B cell (primary cell): ENCODE results near the gene PDXP. TPM values are rescaled to one million over a fixed set of nuclear protein-coding genes. Genes with fewer than 3 reads are reported as not detected.

Experiments used
- ATAC-seq: fragments of 200-7000 bp; cut with Tn5 transposase; one replicate; pipeline ENCODE4 v1.10.0; 2021; ENCODE audit warnings: low read depth, mild to moderate bottlenecking, moderate number of reproducible peaks, moderate library complexity
- CTCF ChIA-PET: fragments of 350-600 bp; sonication (Branson Sonifier 250); formaldehyde crosslinking; loops from one replicate; lab custom pipeline; 2021; ENCODE audit warnings: antibody characterized with exemption, inconsistent platforms; lab: Charles Lee
- POLR2A ChIA-PET: fragments of 350-600 bp; sonication (Branson Sonifier 250); formaldehyde crosslinking; loops from one replicate; lab custom pipeline; 2021; ENCODE audit warnings: antibody characterized with exemption; lab: Charles Lee
- DNase-seq: peaks from one replicate; pipeline ENCODE4 v3.0.0; 2013
- H2AFZ ChIP-seq: 2 replicates; pipeline ENCODE4 v1.6.1; 2012; ENCODE audit warnings: mild to moderate bottlenecking, low read depth, low read length; ENCODE audit not compliant: insufficient read depth, poor library complexity, severe bottlenecking
- H3K27ac ChIP-seq, 2 donors: 1 replicate in 1 of 2; 2 replicates in 1 of 2; pipeline ENCODE4 v1.5.1; 2012 to 2013; ENCODE audit warnings: low read length in 2 of 2, mild to moderate bottlenecking in 2 of 2, moderate library complexity in 1 of 2
- H3K27me3 ChIP-seq, 4 experiments: fragments of 200-600 bp in 1 of 4; sonication (generic) in 1 of 4; replicated peaks in 1 of 4; 1 replicate in 2 of 4; 2 replicates in 2 of 4; pipeline versions ENCODE4 v1.6.1 to v1.7.0; 2013 to 2016; ENCODE audit warnings: low read length in 3 of 4, mild to moderate bottlenecking in 2 of 4, mixed read lengths in 1 of 4, moderate library complexity in 1 of 4; ENCODE audit not compliant: insufficient read depth in 4 of 4, control insufficient read depth in 3 of 4; ENCODE audit errors: control extremely low read depth in 1 of 4
- H3K36me3 ChIP-seq, 2 experiments: replicated peaks in 1 of 2; 1 replicate in 1 of 2; 2 replicates in 1 of 2; pipeline versions ENCODE4 v1.6.1 to v1.7.1; 2013; ENCODE audit warnings: low read length in 1 of 2; ENCODE audit not compliant: insufficient read depth in 2 of 2, control insufficient read depth in 1 of 2; ENCODE audit errors: control extremely low read depth in 1 of 2, extremely low read depth in 1 of 2
- H3K4me1 ChIP-seq, 2 donors: fragments of 200-600 bp in 1 of 2; sonication (generic) in 1 of 2; 1 replicate in 1 of 2; 2 replicates in 1 of 2; pipeline versions ENCODE4 v1.5.1 to v1.6.1; 2013 to 2017; ENCODE audit warnings: low read length in 2 of 2; ENCODE audit not compliant: control insufficient read depth in 2 of 2, insufficient read depth in 2 of 2
- H3K4me2 ChIP-seq: replicated peaks from 2 replicates; pipeline ENCODE3; 2012; ENCODE audit warnings: mild to moderate bottlenecking, low read depth, low read length; ENCODE audit not compliant: poor library complexity, severe bottlenecking
- H3K4me3 ChIP-seq, 5 experiments: fragments of 200-600 bp in 1 of 5; sonication (generic) in 1 of 5; 1 replicate in 3 of 5; 2 replicates in 2 of 5; pipeline versions ENCODE4 v1.5.1 to v1.7.0; 2011 to 2016; ENCODE audit warnings: low read length in 4 of 5, mild to moderate bottlenecking in 4 of 5, low read depth in 2 of 5, control low read depth in 1 of 5, moderate library complexity in 1 of 5; ENCODE audit not compliant: insufficient read depth in 1 of 5; ENCODE audit errors: control extremely low read depth in 1 of 5, extremely low read depth in 1 of 5
- H3K79me2 ChIP-seq: fragments of 200-600 bp; sonication (generic); one replicate; pipeline ENCODE4 v1.6.0; 2016; ENCODE audit warnings: low read length; ENCODE audit not compliant: control insufficient read depth, insufficient read depth
- H3K9ac ChIP-seq: fragments of 200-600 bp; sonication (generic); 2 replicates; pipeline ENCODE4 v1.6.1; 2017; ENCODE audit warnings: mild to moderate bottlenecking, low read length, moderate library complexity
- H3K9me3 ChIP-seq, 3 donors: one replicate each; pipeline versions ENCODE4 v1.6.1 to v1.7.1; 2013; ENCODE audit warnings: low read length in 2 of 3; ENCODE audit not compliant: control insufficient read depth in 2 of 3, insufficient read depth in 1 of 3; ENCODE audit errors: control extremely low read depth in 1 of 3
- H4K20me1 ChIP-seq: 2 replicates; pipeline ENCODE4 v1.6.0; 2012; ENCODE audit warnings: mild to moderate bottlenecking, low read length; ENCODE audit not compliant: insufficient read depth, control insufficient read depth, poor library complexity, severe bottlenecking
- H3K27ac Mint-ChIP-seq: one replicate; pipeline ENCODE4 v1.8.0; 2021; ENCODE audit warnings: mixed read lengths
- H3K27me3 Mint-ChIP-seq: one replicate; pipeline ENCODE4 v1.8.0; 2021; ENCODE audit warnings: mixed read lengths
- H3K4me1 Mint-ChIP-seq: one replicate; pipeline ENCODE4 v1.8.0; 2021; ENCODE audit warnings: mixed read lengths
- H3K4me3 Mint-ChIP-seq: one replicate; pipeline ENCODE4 v1.8.0; 2021; ENCODE audit warnings: mixed read lengths
- H3K9me3 Mint-ChIP-seq: one replicate; pipeline ENCODE4 v1.8.0; 2022; ENCODE audit warnings: mixed read lengths; ENCODE audit not compliant: insufficient read depth
- EZH2 ChIP-seq: IDR thresholded peaks from 2 replicates; pipeline ENCODE4 v1.6.1; 2012; ENCODE audit warnings: borderline replicate concordance, low read depth, mild to moderate bottlenecking, moderate library complexity, low read length; ENCODE audit not compliant: insufficient read depth, poor library complexity, severe bottlenecking
- WGBS: methylation state at CpG from one replicate; pipeline ENCODE4 v1.1.5; 2013; ENCODE audit warnings: missing lambda C conversion rate; ENCODE audit not compliant: insufficient coverage; 5-methylcytosine and 5-hydroxymethylcytosine counted together
- intact Hi-C: fragments of 100-400 bp; cut with micrococcal nuclease; formaldehyde crosslinking; loops from one replicate; pipeline ENCODE4 v1.10.0; 2022
- polyA plus RNA-seq: library from polyadenylated mRNA; depleted of rRNA; stranded (reverse); fragments of >200 nt; gene quantifications from 2 replicates; pipeline ENCODE4 v1.2.3, GENCODE V29; 2012
- total RNA-seq, 2 donors: library from RNA; stranded (reverse); fragments of 120-200 nt in 1 of 2; gene quantifications; 1 replicate in 1 of 2; 2 replicates in 1 of 2; pipeline versions ENCODE4 v1.2.3 to v1.2.4, GENCODE V29; 2013 to 2022
- TF ChIP-seq, protein P1 (sequence below): fragments of 200-600 bp; IDR thresholded peaks from one replicate; pipeline ENCODE4 v1.8.0; 2022; ENCODE audit warnings: antibody characterized with exemption, mild to moderate bottlenecking

PDXP gene
- total and polyA plus RNA-seq, 2 donors (not counting 1 experiment from before 2014, with no cell fraction given) = 16.6 to 17.5 TPM

DNA sequence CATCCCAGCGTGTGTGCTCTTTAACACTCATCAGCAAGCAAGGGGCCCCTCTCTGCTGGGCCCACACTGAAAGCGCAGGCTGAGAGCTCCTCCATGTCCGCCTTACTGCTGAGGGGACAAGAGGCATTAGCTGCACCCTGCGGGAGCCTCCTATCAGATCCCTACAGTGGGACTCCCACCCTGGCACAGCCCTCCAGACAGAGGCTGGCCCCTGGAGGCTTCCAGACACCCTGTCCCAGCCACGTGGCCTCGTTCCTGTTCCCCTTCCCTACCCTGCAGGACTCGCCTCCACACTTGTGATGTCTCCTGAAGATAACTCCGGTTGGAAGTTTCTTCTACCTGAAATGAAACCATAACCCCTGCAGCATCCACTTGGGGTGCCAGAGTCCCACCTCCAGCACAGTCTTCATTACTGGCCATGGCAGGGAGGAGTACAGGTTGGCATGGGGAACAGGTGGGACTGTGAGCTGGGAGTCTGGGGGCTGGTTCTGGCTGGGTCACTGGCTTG is 24.1 kb upstream of the PDXP start:
- Histone ChIP-seq H3K4me3 (peak overlapping the region in 3 of 5 experiments; percentile 37 to 56 (median 43)), H3K36me3 (peaks cover 0 to 13% of the 10 kb centered on the region in 2 experiments), H3K27ac (peak overlapping the region; percentile 89 to 94), H3K27me3 (no peaks in the 10 kb centered on the region), H3K9me3 (no peaks in the 10 kb centered on the region), H3K4me1 (peaks cover 64 to 72% of the 10 kb centered on the region in 2 donors), H3K9ac (peak overlapping the region; percentile 54), H3K79me2 (peaks cover 2% of the 10 kb centered on the region), H3K4me2 (peak overlapping the region; percentile 95), H4K20me1 (no peaks in the 10 kb centered on the region), H2AFZ (peak overlapping the region; percentile 53)
- intact Hi-C loops = loop anchor here (5.0 kb wide), 1 partner anchor 113 kb away; no protein-coding TSS in a partner anchor
- ChIA-PET POLR2A (interaction anchor here (0.6 to 3.4 kb wide), 10 partner anchors 8 to 210 kb away, joined by 3 to 43 read pairs (median 6); partner anchors contain the start of genes ANKRD54, GGA1 and PDXP), CTCF (interaction anchor here (0.5 to 30.7 kb wide), 8 partner anchors 1 to 183 kb away, joined by 3 to 620 read pairs (median 11); partner anchors contain the start of genes GGA1, LGALS1, NOL12 and PDXP)
- Mint-ChIP-seq H3K4me1 (peaks cover 64% of the 10 kb centered on the region), H3K27ac (peak overlapping the region; percentile 97), H3K27me3 (no peaks in the 10 kb centered on the region), H3K9me3 (no peaks in the 10 kb centered on the region), H3K4me3 (peak overlapping the region; percentile 87)
- 45% methylated on average over 8 of the region's 8 CpGs for WGBS
- DNase-seq (no peak), ATAC-seq (no peak)
- TF ChIP-seq, protein P1, sequence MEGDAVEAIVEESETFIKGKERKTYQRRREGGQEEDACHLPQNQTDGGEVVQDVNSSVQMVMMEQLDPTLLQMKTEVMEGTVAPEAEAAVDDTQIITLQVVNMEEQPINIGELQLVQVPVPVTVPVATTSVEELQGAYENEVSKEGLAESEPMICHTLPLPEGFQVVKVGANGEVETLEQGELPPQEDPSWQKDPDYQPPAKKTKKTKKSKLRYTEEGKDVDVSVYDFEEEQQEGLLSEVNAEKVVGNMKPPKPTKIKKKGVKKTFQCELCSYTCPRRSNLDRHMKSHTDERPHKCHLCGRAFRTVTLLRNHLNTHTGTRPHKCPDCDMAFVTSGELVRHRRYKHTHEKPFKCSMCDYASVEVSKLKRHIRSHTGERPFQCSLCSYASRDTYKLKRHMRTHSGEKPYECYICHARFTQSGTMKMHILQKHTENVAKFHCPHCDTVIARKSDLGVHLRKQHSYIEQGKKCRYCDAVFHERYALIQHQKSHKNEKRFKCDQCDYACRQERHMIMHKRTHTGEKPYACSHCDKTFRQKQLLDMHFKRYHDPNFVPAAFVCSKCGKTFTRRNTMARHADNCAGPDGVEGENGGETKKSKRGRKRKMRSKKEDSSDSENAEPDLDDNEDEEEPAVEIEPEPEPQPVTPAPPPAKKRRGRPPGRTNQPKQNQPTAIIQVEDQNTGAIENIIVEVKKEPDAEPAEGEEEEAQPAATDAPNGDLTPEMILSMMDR = no peak

DNA sequence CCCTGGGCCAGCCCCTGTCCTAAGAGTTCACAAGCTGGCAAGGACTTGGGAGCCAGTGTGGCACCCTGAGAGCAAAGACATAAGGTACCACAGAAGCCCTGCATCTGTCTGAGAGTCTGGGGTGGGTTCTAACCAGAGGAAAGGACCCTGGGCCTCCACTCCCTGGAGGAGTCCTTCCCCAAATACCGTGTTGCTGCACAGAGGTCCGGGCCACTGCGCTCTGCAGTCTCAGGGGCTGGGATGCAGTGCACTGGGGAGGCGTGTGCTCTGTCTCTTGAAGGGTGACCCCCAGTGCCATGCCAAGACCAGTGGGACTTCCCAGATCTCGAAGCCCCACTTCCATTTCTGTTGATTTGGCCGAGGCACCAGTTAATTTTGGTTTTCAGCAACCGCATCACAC is 23.4 kb upstream of the PDXP start:
- Histone ChIP-seq H3K36me3 (peaks cover 0 to 10% of the 10 kb centered on the region in 2 experiments), H3K9ac (no peak overlapping the region), H3K27me3 (no peaks in the 10 kb centered on the region), H3K27ac (peak overlapping the region; percentile 89 to 94), H3K4me3 (no peak overlapping the region), H3K79me2 (peaks cover 6% of the 10 kb centered on the region), H3K9me3 (no peaks in the 10 kb centered on the region), H3K4me1 (peaks cover 64 to 76% of the 10 kb centered on the region in 2 donors), H4K20me1 (no peaks in the 10 kb centered on the region), H3K4me2 (peak overlapping the region; percentile 95), H2AFZ (no peak overlapping the region)
- DNase-seq = no peak
- intact Hi-C loops = no loop called here
- CTCF ChIA-PET = interaction anchor here (1.0 to 30.7 kb wide), 5 partner anchors 0 to 43 kb away, joined by 3 to 620 read pairs (median 501); partner anchors contain the start of genes GGA1, LGALS1, NOL12 and PDXP
- Mint-ChIP-seq H3K4me1 (peaks cover 66% of the 10 kb centered on the region), H3K27ac (peak overlapping the region; percentile 97), H3K27me3 (no peaks in the 10 kb centered on the region), H3K4me3 (no peak overlapping the region), H3K9me3 (no peaks in the 10 kb centered on the region)
- no peak for TF ChIP-seq EZH2
- TF ChIP-seq, protein P1 = no peak
- POLR2A ChIA-PET = interaction anchor here (0.6 to 3.4 kb wide), 5 partner anchors 7 to 26 kb away, joined by 3 to 43 read pairs (median 11); partner anchors contain the start of gene GGA1
- 85% methylated on average over 7 of the region's 7 CpGs for WGBS
- ATAC-seq = no peak
